ENCODE data around the gene NACC1. TPM values are rescaled to one million over a fixed set of nuclear protein-coding genes. Genes with fewer than 3 reads are reported as not detected.

NACC1 gene
- total and polyA plus RNA-seq, 2 experiments from 2014 or later = 12.4 to 260 TPM

DNA sequence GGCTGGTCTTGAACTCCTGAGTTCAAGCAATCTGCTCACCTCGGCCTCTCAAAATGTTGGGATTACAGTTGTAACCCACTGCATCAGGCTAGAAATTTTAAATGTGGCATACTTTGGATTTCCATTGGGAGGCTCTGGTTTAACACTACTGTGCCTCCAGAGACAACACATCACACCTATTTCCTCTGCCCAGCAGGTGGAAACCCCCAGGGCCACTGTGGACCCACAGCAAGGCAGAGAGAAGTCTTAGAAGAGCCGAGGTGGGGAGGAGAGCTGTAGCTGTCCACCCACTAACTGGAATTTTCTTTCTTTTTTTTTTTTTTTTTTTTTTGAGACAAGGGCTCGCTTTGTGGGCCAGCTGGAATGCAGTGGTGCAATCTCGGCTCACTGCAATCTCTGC is 71.5 kb downstream of the NACC1 start:
- no peaks in the 10 kb centered on the region; the same call in 1 of the 2 replicates for H3K4me1 ChIP-seq (ENCODE audit: insufficient read depth)
- Mint-ChIP-seq H3K9me3 (peaks cover 2% of the 10 kb centered on the region; the same call in 1 of the 3 replicates), H3K27me3 (ENCODE audit: insufficient read depth, low read depth, poor library complexity) (peaks cover 10% of the 10 kb centered on the region), H3K4me1 (peaks cover 2% of the 10 kb centered on the region; the same call in 2 of the 3 replicates), H3K4me3 (no peak overlapping the region), H3K36me3 (ENCODE audit: low read depth) (peaks cover 5% of the 10 kb centered on the region; the same call in 1 of the 3 replicates), H3K27ac (no peak overlapping the region)
- H3K36me3 ChIP-seq (ENCODE audit: insufficient read depth) = no peaks in the 10 kb centered on the region
- no peaks in the 10 kb centered on the region for H3K9me2 ChIP-seq (ENCODE audit: insufficient read depth)
- no peaks in the 10 kb centered on the region for H3K27me3 ChIP-seq (ENCODE audit: insufficient read depth)
- DNase-seq (ENCODE audit: low spot score) (no peak), ATAC-seq (no peak)
- no peak overlapping the region for H3K4me2 ChIP-seq
- H3K27ac ChIP-seq (ENCODE audit: low read depth) = no peak overlapping the region
- H3F3A ChIP-seq (replicated peaks; ENCODE audit: low read depth) = no peaks in the 10 kb centered on the region; the same call in 1 of the 2 replicates
- H4K20me1 ChIP-seq (replicated peaks; ENCODE audit: insufficient read depth) = no peaks in the 10 kb centered on the region
- no peaks in the 10 kb centered on the region for H3K79me2 ChIP-seq (replicated peaks; ENCODE audit: insufficient read depth)
- no peak for TF ChIP-seq EZH2phosphoT487 (IDR thresholded peaks at IDR 0.05; ENCODE audit: unreplicated experiment)
- no peak for TF ChIP-seq ZNF114 (CRISPR knock-in tag; IDR thresholded peaks at IDR 0.05)
- TF ChIP-seq, protein P1, sequence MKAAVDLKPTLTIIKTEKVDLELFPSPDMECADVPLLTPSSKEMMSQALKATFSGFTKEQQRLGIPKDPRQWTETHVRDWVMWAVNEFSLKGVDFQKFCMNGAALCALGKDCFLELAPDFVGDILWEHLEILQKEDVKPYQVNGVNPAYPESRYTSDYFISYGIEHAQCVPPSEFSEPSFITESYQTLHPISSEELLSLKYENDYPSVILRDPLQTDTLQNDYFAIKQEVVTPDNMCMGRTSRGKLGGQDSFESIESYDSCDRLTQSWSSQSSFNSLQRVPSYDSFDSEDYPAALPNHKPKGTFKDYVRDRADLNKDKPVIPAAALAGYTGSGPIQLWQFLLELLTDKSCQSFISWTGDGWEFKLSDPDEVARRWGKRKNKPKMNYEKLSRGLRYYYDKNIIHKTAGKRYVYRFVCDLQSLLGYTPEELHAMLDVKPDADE (IDR thresholded peaks at IDR 0.05) = no peak
- TF ChIP-seq ZNF331 (CRISPR knock-in tag; IDR thresholded peaks at IDR 0.05; ENCODE audit: low read depth) = no peak
- TF ChIP-seq, protein P2, sequence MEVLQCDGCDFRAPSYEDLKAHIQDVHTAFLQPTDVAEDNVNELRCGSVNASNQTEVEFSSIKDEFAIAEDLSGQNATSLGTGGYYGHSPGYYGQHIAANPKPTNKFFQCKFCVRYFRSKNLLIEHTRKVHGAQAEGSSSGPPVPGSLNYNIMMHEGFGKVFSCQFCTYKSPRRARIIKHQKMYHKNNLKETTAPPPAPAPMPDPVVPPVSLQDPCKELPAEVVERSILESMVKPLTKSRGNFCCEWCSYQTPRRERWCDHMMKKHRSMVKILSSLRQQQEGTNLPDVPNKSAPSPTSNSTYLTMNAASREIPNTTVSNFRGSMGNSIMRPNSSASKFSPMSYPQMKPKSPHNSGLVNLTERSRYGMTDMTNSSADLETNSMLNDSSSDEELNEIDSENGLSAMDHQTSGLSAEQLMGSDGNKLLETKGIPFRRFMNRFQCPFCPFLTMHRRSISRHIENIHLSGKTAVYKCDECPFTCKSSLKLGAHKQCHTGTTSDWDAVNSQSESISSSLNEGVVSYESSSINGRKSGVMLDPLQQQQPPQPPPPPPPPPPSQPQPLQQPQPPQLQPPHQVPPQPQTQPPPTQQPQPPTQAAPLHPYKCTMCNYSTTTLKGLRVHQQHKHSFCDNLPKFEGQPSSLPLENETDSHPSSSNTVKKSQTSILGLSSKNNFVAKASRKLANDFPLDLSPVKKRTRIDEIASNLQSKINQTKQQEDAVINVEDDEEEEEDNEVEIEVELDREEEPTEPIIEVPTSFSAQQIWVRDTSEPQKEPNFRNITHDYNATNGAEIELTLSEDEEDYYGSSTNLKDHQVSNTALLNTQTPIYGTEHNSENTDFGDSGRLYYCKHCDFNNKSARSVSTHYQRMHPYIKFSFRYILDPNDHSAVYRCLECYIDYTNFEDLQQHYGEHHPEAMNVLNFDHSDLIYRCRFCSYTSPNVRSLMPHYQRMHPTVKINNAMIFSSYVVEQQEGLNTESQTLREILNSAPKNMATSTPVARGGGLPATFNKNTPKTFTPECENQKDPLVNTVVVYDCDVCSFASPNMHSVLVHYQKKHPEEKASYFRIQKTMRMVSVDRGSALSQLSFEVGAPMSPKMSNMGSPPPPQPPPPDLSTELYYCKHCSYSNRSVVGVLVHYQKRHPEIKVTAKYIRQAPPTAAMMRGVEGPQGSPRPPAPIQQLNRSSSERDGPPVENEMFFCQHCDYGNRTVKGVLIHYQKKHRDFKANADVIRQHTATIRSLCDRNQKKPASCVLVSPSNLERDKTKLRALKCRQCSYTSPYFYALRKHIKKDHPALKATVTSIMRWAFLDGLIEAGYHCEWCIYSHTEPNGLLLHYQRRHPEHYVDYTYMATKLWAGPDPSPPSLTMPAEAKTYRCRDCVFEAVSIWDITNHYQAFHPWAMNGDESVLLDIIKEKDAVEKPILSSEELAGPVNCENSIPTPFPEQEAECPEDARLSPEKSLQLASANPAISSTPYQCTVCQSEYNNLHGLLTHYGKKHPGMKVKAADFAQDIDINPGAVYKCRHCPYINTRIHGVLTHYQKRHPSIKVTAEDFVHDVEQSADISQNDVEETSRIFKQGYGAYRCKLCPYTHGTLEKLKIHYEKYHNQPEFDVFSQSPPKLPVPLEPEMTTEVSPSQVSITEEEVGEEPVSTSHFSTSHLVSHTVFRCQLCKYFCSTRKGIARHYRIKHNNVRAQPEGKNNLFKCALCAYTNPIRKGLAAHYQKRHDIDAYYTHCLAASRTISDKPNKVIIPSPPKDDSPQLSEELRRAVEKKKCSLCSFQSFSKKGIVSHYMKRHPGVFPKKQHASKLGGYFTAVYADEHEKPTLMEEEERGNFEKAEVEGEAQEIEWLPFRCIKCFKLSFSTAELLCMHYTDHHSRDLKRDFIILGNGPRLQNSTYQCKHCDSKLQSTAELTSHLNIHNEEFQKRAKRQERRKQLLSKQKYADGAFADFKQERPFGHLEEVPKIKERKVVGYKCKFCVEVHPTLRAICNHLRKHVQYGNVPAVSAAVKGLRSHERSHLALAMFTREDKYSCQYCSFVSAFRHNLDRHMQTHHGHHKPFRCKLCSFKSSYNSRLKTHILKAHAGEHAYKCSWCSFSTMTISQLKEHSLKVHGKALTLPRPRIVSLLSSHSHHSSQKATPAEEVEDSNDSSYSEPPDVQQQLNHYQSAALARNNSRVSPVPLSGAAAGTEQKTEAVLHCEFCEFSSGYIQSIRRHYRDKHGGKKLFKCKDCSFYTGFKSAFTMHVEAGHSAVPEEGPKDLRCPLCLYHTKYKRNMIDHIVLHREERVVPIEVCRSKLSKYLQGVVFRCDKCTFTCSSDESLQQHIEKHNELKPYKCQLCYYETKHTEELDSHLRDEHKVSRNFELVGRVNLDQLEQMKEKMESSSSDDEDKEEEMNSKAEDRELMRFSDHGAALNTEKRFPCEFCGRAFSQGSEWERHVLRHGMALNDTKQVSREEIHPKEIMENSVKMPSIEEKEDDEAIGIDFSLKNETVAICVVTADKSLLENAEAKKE (CRISPR knock-in tag; IDR thresholded peaks at IDR 0.05) = no peak
- no peak for TF ChIP-seq EZH2 (IDR thresholded peaks at IDR 0.05; ENCODE audit: low read depth, unreplicated experiment)
- no peak for TF ChIP-seq JUNB (IDR thresholded peaks at IDR 0.05; ENCODE audit: unreplicated experiment)
- H3K4me3 ChIP-seq = no peak overlapping the region
- no peak overlapping the region for H2AFZ ChIP-seq

Other genes starting within 250 kb of the NACC1 start
- gene DNASE2, start 236.8 kb upstream of the NACC1 start, total RNA-seq (2014; rRNA removed; shearing (Covaris generic)) = 27.3 and 35.0 TPM in 2 replicates
- gene DNASE2, start 236.8 kb upstream of the NACC1 start, polyA plus RNA-seq (2016; fragmentation: Nextera tagmentation; extraction: Ambion mirVana) = 15.9 and 17.4 TPM in 2 replicates
- 1.1 and 1.4 TPM in 2 replicates for gene KLF1, start 231.1 kb upstream of the NACC1 start, total RNA-seq (2014; rRNA removed; shearing (Covaris generic))
- gene KLF1, start 231.1 kb upstream of the NACC1 start, polyA plus RNA-seq (2016; fragmentation: Nextera tagmentation; extraction: Ambion mirVana) = 0.74 and 0.80 TPM in 2 replicates
- 73.3 and 99.8 TPM in 2 replicates for gene GCDH, start 227.1 kb upstream of the NACC1 start, total RNA-seq (2014; rRNA removed; shearing (Covaris generic))
- 51.5 and 54.1 TPM in 2 replicates for gene GCDH, start 227.1 kb upstream of the NACC1 start, polyA plus RNA-seq (2016; fragmentation: Nextera tagmentation; extraction: Ambion mirVana)
- 0.62 and 0.63 TPM in 2 replicates for gene SYCE2, start 199.0 kb upstream of the NACC1 start, total RNA-seq (2014; rRNA removed; shearing (Covaris generic))
- 1.9 and 2.9 TPM in 2 replicates for gene SYCE2, start 199.0 kb upstream of the NACC1 start, polyA plus RNA-seq (2016; fragmentation: Nextera tagmentation; extraction: Ambion mirVana)
- gene FARSA, start 184.6 kb upstream of the NACC1 start, total RNA-seq (2014; rRNA removed; shearing (Covaris generic)) = 74.7 and 83.5 TPM in 2 replicates
- 86.4 and 86.5 TPM in 2 replicates for gene FARSA, start 184.6 kb upstream of the NACC1 start, polyA plus RNA-seq (2016; fragmentation: Nextera tagmentation; extraction: Ambion mirVana)
- 724 and 760 TPM in 2 replicates for gene CALR, start 179.7 kb upstream of the NACC1 start, total RNA-seq (2014; rRNA removed; shearing (Covaris generic))
- gene CALR, start 179.7 kb upstream of the NACC1 start, polyA plus RNA-seq (2016; fragmentation: Nextera tagmentation; extraction: Ambion mirVana) = 1,131 and 1,182 TPM in 2 replicates
- 67.0 and 69.7 TPM in 2 replicates for gene RAD23A, start 172.4 kb upstream of the NACC1 start, total RNA-seq (2014; rRNA removed; shearing (Covaris generic))
- gene RAD23A, start 172.4 kb upstream of the NACC1 start, polyA plus RNA-seq (2016; fragmentation: Nextera tagmentation; extraction: Ambion mirVana) = 121 and 127 TPM in 2 replicates
- 46.5 and 63.9 TPM in 2 replicates for gene GADD45GIP1, start 161.0 kb upstream of the NACC1 start, total RNA-seq (2014; rRNA removed; shearing (Covaris generic))
- gene GADD45GIP1, start 161.0 kb upstream of the NACC1 start, polyA plus RNA-seq (2016; fragmentation: Nextera tagmentation; extraction: Ambion mirVana) = 255 and 290 TPM in 2 replicates
- 0.28 TPM in 1 of 2 replicates, not detected in the other for gene DAND5, start 148.7 kb upstream of the NACC1 start, total RNA-seq (2014; rRNA removed; shearing (Covaris generic))
- gene DAND5, start 148.7 kb upstream of the NACC1 start, polyA plus RNA-seq (2016; fragmentation: Nextera tagmentation; extraction: Ambion mirVana) = 0.10 and 0.18 TPM in 2 replicates
- gene NFIX, start 122.8 kb upstream of the NACC1 start, total RNA-seq (2014; rRNA removed; shearing (Covaris generic)) = 0.14 and 1.2 TPM in 2 replicates
- 0.06 and 0.31 TPM in 2 replicates for gene NFIX, start 122.8 kb upstream of the NACC1 start, polyA plus RNA-seq (2016; fragmentation: Nextera tagmentation; extraction: Ambion mirVana)
- 0.47 and 2.2 TPM in 2 replicates for gene LYL1, start 15.4 kb upstream of the NACC1 start, total RNA-seq (2014; rRNA removed; shearing (Covaris generic))
- gene LYL1, start 15.4 kb upstream of the NACC1 start, polyA plus RNA-seq (2016; fragmentation: Nextera tagmentation; extraction: Ambion mirVana) = 0.77 and 1.2 TPM in 2 replicates
- 76.4 and 88.6 TPM in 2 replicates for gene TRMT1, start 1.5 kb upstream of the NACC1 start, total RNA-seq (2014; rRNA removed; shearing (Covaris generic))
- gene TRMT1, start 1.5 kb upstream of the NACC1 start, polyA plus RNA-seq (2016; fragmentation: Nextera tagmentation; extraction: Ambion mirVana) = 90.1 and 92.6 TPM in 2 replicates
- 55.9 and 58.3 TPM in 2 replicates for gene STX10, start 32.1 kb downstream of the NACC1 start, total RNA-seq (2014; rRNA removed; shearing (Covaris generic))
- 42.8 and 44.0 TPM in 2 replicates for gene STX10, start 32.1 kb downstream of the NACC1 start, polyA plus RNA-seq (2016; fragmentation: Nextera tagmentation; extraction: Ambion mirVana)
- 99.1 and 124 TPM in 2 replicates for gene IER2, start 32.1 kb downstream of the NACC1 start, total RNA-seq (2014; rRNA removed; shearing (Covaris generic))
- 191 and 200 TPM in 2 replicates for gene IER2, start 32.1 kb downstream of the NACC1 start, polyA plus RNA-seq (2016; fragmentation: Nextera tagmentation; extraction: Ambion mirVana)

Data from GM23338 (cell line).